RWPE2 (cell line): ENCODE measurements around the gene PHF10.

Experiments used
- ATAC-seq: fragments of 200-7000 bp; cut with Tn5 transposase; 3 replicates; pipeline ENCODE4 v1.9.1; 2021; ENCODE audit warnings: low read depth
- DNase-seq: peaks from one replicate; pipeline ENCODE4 v3.0.0-alpha.2; 2020; ENCODE audit warnings: low spot score
- H3K27ac ChIP-seq: fragments of 450-650 bp; 2 replicates; pipeline ENCODE4 v1.5.1; 2017; ENCODE audit warnings: mild to moderate bottlenecking; ENCODE audit not compliant: poor library complexity, severe bottlenecking
- H3K27me3 ChIP-seq: fragments of 250-450 bp; sonication (Bioruptor Pico); 2 replicates; pipeline ENCODE4 v1.5.1; 2021; ENCODE audit warnings: mild to moderate bottlenecking, moderate library complexity; ENCODE audit not compliant: insufficient read depth, poor library complexity, severe bottlenecking
- H3K36me3 ChIP-seq: fragments of 250-450 bp; sonication (Bioruptor Pico); 2 replicates; pipeline ENCODE4 v1.5.1; 2020; ENCODE audit warnings: low read depth, mild to moderate bottlenecking, moderate library complexity
- H3K4me1 ChIP-seq: fragments of 250-450 bp; sonication (Bioruptor Pico); 2 replicates; pipeline ENCODE4 v1.5.1; 2021; ENCODE audit warnings: mild to moderate bottlenecking, moderate library complexity; ENCODE audit not compliant: insufficient read depth, poor library complexity, severe bottlenecking
- H3K4me3 ChIP-seq: fragments of 250-450 bp; sonication (Bioruptor Pico); 2 replicates; pipeline ENCODE4 v1.5.1; 2021; ENCODE audit warnings: mild to moderate bottlenecking, moderate library complexity; ENCODE audit not compliant: severe bottlenecking
- H3K9me3 ChIP-seq: fragments of 250-450 bp; sonication (Bioruptor Pico); 2 replicates; pipeline ENCODE4 v1.5.1; 2021; ENCODE audit warnings: mild to moderate bottlenecking, moderate library complexity; ENCODE audit not compliant: severe bottlenecking
- CTCF ChIP-seq: fragments of 450-650 bp; IDR thresholded peaks from one replicate; pipeline ENCODE4 v1.5.1; 2017; ENCODE audit warnings: mild to moderate bottlenecking, moderate library complexity; ENCODE audit not compliant: poor library complexity, severe bottlenecking

PHF10 gene

GRCh38 chr6:169660751-169661390 lies 63.4 kb downstream of the PHF10 start:
- Histone ChIP-seq H3K27me3 (no peaks in the 10 kb centered on the region), H3K27ac (no peak overlapping the region), H3K9me3 (no peaks in the 10 kb centered on the region), H3K36me3 (peaks cover 27% of the 10 kb centered on the region), H3K4me1 (no peaks in the 10 kb centered on the region), H3K4me3 (no peak overlapping the region)
- no peak for DNase-seq
- no peak for ATAC-seq
- TF ChIP-seq CTCF = no peak

GRCh38 chr6:169659820-169660610 lies 64.3 kb downstream of the PHF10 start:
- ATAC-seq (no peak), DNase-seq (no peak)
- H3K27me3 ChIP-seq = no peaks in the 10 kb centered on the region
- TF ChIP-seq CTCF = no peak
- no peaks in the 10 kb centered on the region for H3K9me3 ChIP-seq
- H3K4me1 ChIP-seq = no peaks in the 10 kb centered on the region
- no peak overlapping the region for H3K27ac ChIP-seq
- H3K36me3 ChIP-seq = peaks cover 23% of the 10 kb centered on the region
- H3K4me3 ChIP-seq = no peak overlapping the region

GRCh38 chr6:169657284-169657610 lies 67.1 kb downstream of the PHF10 start:
- Histone ChIP-seq H3K4me3 (no peak overlapping the region), H3K36me3 (peaks cover 7% of the 10 kb centered on the region), H3K27me3 (no peaks in the 10 kb centered on the region), H3K9me3 (no peaks in the 10 kb centered on the region), H3K27ac (no peak overlapping the region), H3K4me1 (no peaks in the 10 kb centered on the region)
- TF ChIP-seq CTCF = no peak
- ATAC-seq (no peak), DNase-seq (no peak)

- H3K27ac ChIP-seq = no peak overlapping the region
- no peak for ATAC-seq
- H3K4me3 ChIP-seq = no peak overlapping the region
- no peaks in the 10 kb centered on the region for H3K9me3 ChIP-seq
- H3K27me3 ChIP-seq = no peaks in the 10 kb centered on the region
- no peak for TF ChIP-seq CTCF
- no peaks in the 10 kb centered on the region for H3K4me1 ChIP-seq
- DNase-seq = no peak
- peaks cover 7% of the 10 kb centered on the region for H3K36me3 ChIP-seq
These were observed 67.6 kb downstream of the PHF10 start for GRCh38 chr6:169656546-169657283.
